Esophagus muscularis mucosa (tissue), 4 donors: ENCODE data around the gene PSMD5.

Source experiments
- CTCF ChIP-seq, 3 experiments: fragments of 200-600 bp in 2 of 3; fragments of 450-650 bp in 1 of 3; sonication (generic) in 2 of 3; IDR thresholded peaks; one replicate each; pipeline ENCODE4 v1.5.1; 2017 to 2019; ENCODE audit warnings: antibody characterized with exemption in 3 of 3, mild to moderate bottlenecking in 2 of 3, moderate library complexity in 1 of 3
- EP300 ChIP-seq: sonication (generic); formaldehyde crosslinking; IDR thresholded peaks from one replicate; pipeline ENCODE4 v1.6.1; 2017; ENCODE audit warnings: antibody characterized with exemption
- POLR2A ChIP-seq: fragments of 450-650 bp; IDR thresholded peaks from one replicate; pipeline ENCODE4 v1.6.1; 2017; ENCODE audit warnings: antibody characterized with exemption, moderate library complexity, mild to moderate bottlenecking, low read depth
- POLR2AphosphoS5 ChIP-seq, 2 donors: sonication (generic); formaldehyde crosslinking; IDR thresholded peaks; one replicate each; pipeline ENCODE4 v1.6.1; 2017; ENCODE audit warnings: antibody characterized with exemption in 2 of 2

GRCh38 chr9:120773256-120773655, 69.5 kb downstream of the PSMD5 start:
- no peak for TF ChIP-seq EP300
- TF ChIP-seq CTCF (IDR thresholded peaks at IDR 0.05) = no peak
- TF ChIP-seq POLR2A = no peak
- TF ChIP-seq POLR2AphosphoS5 (IDR thresholded peaks at IDR 0.05) = no peak
